ENCODE data around the gene CLBA1. TPM values are rescaled to one million over a fixed set of nuclear protein-coding genes. Genes with fewer than 3 reads are reported as not detected.

Gene CLBA1
- polyA plus RNA-seq, 1 of the 3 experiments (the other 2 are of a cell fraction): 18.5 TPM

- TF ChIP-seq GABPA (IDR thresholded peaks at IDR 0.05; ENCODE audit: low read depth): no peak
- TF ChIP-seq, protein P1, sequence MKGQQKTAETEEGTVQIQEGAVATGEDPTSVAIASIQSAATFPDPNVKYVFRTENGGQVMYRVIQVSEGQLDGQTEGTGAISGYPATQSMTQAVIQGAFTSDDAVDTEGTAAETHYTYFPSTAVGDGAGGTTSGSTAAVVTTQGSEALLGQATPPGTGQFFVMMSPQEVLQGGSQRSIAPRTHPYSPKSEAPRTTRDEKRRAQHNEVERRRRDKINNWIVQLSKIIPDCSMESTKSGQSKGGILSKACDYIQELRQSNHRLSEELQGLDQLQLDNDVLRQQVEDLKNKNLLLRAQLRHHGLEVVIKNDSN (IDR thresholded peaks at IDR 0.05; ENCODE audit: borderline replicate concordance, low read depth): no peak
- no peak for TF ChIP-seq ELF1 (IDR thresholded peaks at IDR 0.05)
- no peak for TF ChIP-seq SIN3A (IDR thresholded peaks at IDR 0.05; ENCODE audit: borderline replicate concordance, low read depth, low read length)
- no peak for TF ChIP-seq MEF2A (IDR thresholded peaks at IDR 0.05; ENCODE audit: borderline replicate concordance, low read depth)
- no peak for TF ChIP-seq FOXM1 (IDR thresholded peaks at IDR 0.05; ENCODE audit: low read depth)
- TF ChIP-seq NRF1 (IDR thresholded peaks at IDR 0.05; ENCODE audit: low read depth, low read length): no peak
- TF ChIP-seq TAF1 (IDR thresholded peaks at IDR 0.05; ENCODE audit: borderline replicate concordance, low read depth, low read length): no peak
- no peak for TF ChIP-seq MAX (IDR thresholded peaks at IDR 0.05; ENCODE audit: low read depth)
- no peak for TF ChIP-seq CHD2 (IDR thresholded peaks at IDR 0.05; ENCODE audit: low read length, partially characterized antibody)
- no peak for TF ChIP-seq CTCF (IDR thresholded peaks at IDR 0.05)
- no peak for TF ChIP-seq RFX5 (IDR thresholded peaks at IDR 0.05; ENCODE audit: low read length)
- TF ChIP-seq JUND (IDR thresholded peaks at IDR 0.05): no peak
- TF ChIP-seq YY1 (IDR thresholded peaks at IDR 0.05; ENCODE audit: low read depth): no peak
- TF ChIP-seq IRF3 (IDR thresholded peaks at IDR 0.05; ENCODE audit: low read depth, low read length): no peak
- TF ChIP-seq, protein P2, sequence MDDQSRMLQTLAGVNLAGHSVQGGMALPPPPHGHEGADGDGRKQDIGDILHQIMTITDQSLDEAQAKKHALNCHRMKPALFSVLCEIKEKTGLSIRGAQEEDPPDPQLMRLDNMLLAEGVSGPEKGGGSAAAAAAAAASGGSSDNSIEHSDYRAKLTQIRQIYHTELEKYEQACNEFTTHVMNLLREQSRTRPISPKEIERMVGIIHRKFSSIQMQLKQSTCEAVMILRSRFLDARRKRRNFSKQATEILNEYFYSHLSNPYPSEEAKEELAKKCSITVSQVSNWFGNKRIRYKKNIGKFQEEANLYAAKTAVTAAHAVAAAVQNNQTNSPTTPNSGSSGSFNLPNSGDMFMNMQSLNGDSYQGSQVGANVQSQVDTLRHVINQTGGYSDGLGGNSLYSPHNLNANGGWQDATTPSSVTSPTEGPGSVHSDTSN (IDR thresholded peaks at IDR 0.05): no peak
- no peak for TF ChIP-seq TEAD4 (IDR thresholded peaks at IDR 0.05; ENCODE audit: borderline replicate concordance, insufficient read depth)
- TF ChIP-seq SMC3 (IDR thresholded peaks at IDR 0.05; ENCODE audit: low read depth, low read length): no peak
- TF ChIP-seq RXRA (IDR thresholded peaks at IDR 0.05; ENCODE audit: borderline replicate concordance, low read depth): no peak
- no peak for TF ChIP-seq ZBTB33 (IDR thresholded peaks at IDR 0.05; ENCODE audit: borderline replicate concordance, low read depth)
- H2AFZ ChIP-seq (ENCODE audit: low read depth): no peak overlapping the region
- CTCF ChIA-PET: interaction anchor here (0.6 to 2.7 kb wide), 4 partner anchors 11 to 164 kb away, joined by 3 to 10 read pairs (median 6); no protein-coding TSS in a partner anchor
- peaks cover 59% of the 10 kb centered on the region for H4K20me1 ChIP-seq (ENCODE audit: insufficient read depth)
- H3K79me2 ChIP-seq (ENCODE audit: insufficient read depth): peaks cover 92% of the 10 kb centered on the region
- peaks cover 28 to 37% of the 10 kb centered on the region in 2 experiments for H3K36me3 ChIP-seq (replicated peaks in 1 of 2; ENCODE audit: control insufficient read depth in 1 of 2, insufficient read depth in 2 of 2, low read length in 1 of 2)
- H3K9me3 ChIP-seq: no peaks in the 10 kb centered on the region
- no peak overlapping the region for H3K4me2 ChIP-seq
- H3F3A ChIP-seq (replicated peaks; ENCODE audit: insufficient read depth): peaks cover 15% of the 10 kb centered on the region
- H3K4me1 ChIP-seq (ENCODE audit: control insufficient read depth in 1 of 2, insufficient read depth in 2 of 2, low read depth in 1 of 2, low read length in 1 of 2): peaks cover 0 to 12% of the 10 kb centered on the region in 2 experiments; a peak in 1 of 4 replicates
- WGBS (ENCODE audit: low lambda C conversion rate): 93% methylated on average over 14 of the region's 21 CpGs
- H3K9ac ChIP-seq: no peak overlapping the region
- H3K27ac ChIP-seq (ENCODE audit: low read depth in 2 of 2, low read length in 1 of 2): no peak overlapping the region
- H3K4me3 ChIP-seq (ENCODE audit: low read depth in 2 of 2, low read length in 1 of 2): no peak overlapping the region
- H3K27me3 ChIP-seq (ENCODE audit: insufficient read depth): no peaks in the 10 kb centered on the region
- no peaks in the 10 kb centered on the region for H3K9me2 ChIP-seq
- POLR2A ChIA-PET: no interaction called here
- DNase-seq: no peak
These were observed 21.4 kb downstream of the CLBA1 start for GRCh38 chr14:105006831-105007592.
